GM12801 (cell line): ENCODE results near the gene ANKRD62.

Experiments
- CTCF ChIP-seq: IDR thresholded peaks from one replicate; pipeline ENCODE4 v1.5.1; 2011; ENCODE audit warnings: control low read depth; ENCODE audit not compliant: insufficient read length; ENCODE audit errors: extremely low read depth

Gene ANKRD62

DNA sequence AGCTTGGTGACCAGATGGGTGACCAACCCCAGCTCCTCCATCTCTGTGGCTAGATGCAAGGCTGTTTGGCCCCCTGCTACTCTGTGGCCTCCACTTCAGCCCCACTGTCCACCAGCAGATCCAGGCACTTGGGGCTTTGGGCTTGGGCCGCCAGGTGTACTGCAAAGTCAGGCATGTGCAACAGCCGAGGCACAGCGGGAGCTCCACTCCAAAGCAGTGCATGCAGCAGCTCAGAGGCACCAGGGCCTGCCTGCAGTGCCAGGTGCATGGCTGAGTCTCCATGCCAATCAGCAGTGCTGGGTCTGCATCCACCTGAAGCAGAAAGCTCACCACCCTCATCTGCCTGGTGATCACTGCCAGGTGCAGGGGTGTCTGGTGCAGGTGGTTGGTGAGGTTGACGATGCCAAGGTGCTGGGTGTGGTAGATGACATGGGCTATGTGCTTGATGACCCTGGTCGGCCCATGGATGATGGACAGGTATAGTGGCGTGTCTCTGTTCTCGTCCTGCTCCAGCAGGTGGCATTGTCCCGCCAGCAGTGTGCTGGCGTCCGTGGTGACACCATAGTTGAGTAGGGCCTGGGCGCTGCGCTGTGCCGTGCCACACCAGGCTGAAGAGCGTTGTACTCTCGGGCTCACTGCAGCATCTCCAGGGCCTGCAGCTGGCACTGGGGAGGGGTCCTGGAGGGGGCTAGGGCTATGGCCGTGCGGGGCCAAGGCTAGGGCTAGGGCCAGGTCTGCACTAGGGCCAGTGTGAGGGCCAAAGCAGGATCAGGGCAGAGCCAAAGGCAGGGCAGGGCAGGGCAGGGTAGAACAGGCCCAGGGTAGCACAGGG lies 1.0 kb upstream of the ANKRD62 start:
- no peak for TF ChIP-seq CTCF

DNA sequence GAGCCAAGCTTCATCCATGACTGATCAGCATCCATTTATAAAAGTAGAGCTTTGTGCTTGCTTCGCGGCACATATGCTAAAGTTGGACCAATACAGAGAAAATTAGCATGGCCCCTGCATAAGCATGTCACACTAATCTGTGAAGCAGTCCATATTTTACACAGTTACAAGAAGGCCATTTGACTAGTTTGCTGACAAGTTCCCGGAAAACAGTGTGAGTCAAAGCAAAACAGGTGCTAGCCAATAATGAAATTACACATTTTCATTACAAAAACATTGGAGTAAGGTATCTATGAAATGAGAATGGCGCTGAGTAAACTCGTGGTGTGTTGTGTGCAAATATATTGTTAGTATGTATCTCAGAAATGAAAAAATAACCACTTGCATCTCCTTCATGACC lies 4.7 kb downstream of the ANKRD62 start:
- TF ChIP-seq CTCF = no peak

GRCh38 chr18:12099160-12099559 lies 5.5 kb downstream of the ANKRD62 start:
- no peak for TF ChIP-seq CTCF

GRCh38 chr18:12101266-12101665 lies 7.6 kb downstream of the ANKRD62 start:
- TF ChIP-seq CTCF = no peak

- no peak for TF ChIP-seq CTCF
Measured at GRCh38 chr18:12102136-12102842, 8.6 kb downstream of the ANKRD62 start.

GRCh38 chr18:12106471-12106870 lies 12.8 kb downstream of the ANKRD62 start:
- TF ChIP-seq CTCF = no peak

GRCh38 chr18:12109836-12110235 lies 16.2 kb downstream of the ANKRD62 start:
- TF ChIP-seq CTCF = no peak
